PC-3 (cell line): ENCODE data around the gene PNMA6E.

Experiments
- CTCF ChIP-seq: fragments of 300-600 bp; sonication (generic); conservative IDR thresholded peaks from 2 replicates; pipeline ENCODE4 v1.5.1; 2017; ENCODE audit warnings: antibody characterized with exemption, low read depth, mild to moderate bottlenecking, low read length
- EZH2 ChIP-seq: fragments of 300-600 bp; sonication (generic); IDR thresholded peaks from one replicate; pipeline ENCODE4 v1.6.1; 2017; ENCODE audit warnings: antibody characterized with exemption, mild to moderate bottlenecking, low read length; ENCODE audit not compliant: unreplicated experiment
- EZH2phosphoT487 ChIP-seq: fragments of 300-600 bp; sonication (generic); IDR thresholded peaks from 2 replicates; pipeline ENCODE4 v1.6.1; 2018; ENCODE audit warnings: mild to moderate bottlenecking, antibody characterized with exemption, low read length, borderline replicate concordance

GRCh38 chrX:153448556-153449367, 47.6 kb upstream of the PNMA6E start:
- TF ChIP-seq CTCF (no peak), EZH2phosphoT487 (no peak), EZH2 (no peak)
